NCI-H2171 (cell line): ENCODE results near the gene ARL8A.

Experiments
- DNase-seq: peaks from one replicate; lab custom pipeline; 2025; lab: John Stamatoyannopoulos, UW

ARL8A gene

DNA sequence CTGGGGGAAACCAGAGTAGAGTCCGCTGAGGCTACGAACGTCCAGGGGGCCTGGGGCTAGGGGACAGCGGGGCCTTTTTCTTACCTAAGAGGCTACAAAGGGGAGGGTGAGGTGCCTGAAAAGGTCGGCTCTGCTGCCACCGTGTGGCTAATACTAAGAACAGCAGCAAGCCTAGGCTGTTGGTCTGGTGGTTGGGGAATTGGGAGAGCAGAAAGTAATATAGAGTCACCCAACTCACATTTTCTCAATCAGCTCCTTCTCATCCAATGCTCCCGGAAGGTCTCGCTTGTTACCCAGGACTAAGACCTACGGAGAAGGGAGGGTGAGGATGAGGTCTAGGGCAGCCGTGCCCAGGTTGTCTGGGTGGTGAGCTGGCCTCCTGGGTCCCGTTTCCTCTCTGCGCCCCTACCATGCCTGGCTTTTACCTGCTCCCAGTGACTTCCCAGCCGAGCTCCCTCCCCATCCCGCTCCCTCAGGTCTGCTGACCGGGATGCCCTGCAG lies 9.3 kb downstream of the ARL8A start:
- peak; percentile 30 for DNase-seq

DNA sequence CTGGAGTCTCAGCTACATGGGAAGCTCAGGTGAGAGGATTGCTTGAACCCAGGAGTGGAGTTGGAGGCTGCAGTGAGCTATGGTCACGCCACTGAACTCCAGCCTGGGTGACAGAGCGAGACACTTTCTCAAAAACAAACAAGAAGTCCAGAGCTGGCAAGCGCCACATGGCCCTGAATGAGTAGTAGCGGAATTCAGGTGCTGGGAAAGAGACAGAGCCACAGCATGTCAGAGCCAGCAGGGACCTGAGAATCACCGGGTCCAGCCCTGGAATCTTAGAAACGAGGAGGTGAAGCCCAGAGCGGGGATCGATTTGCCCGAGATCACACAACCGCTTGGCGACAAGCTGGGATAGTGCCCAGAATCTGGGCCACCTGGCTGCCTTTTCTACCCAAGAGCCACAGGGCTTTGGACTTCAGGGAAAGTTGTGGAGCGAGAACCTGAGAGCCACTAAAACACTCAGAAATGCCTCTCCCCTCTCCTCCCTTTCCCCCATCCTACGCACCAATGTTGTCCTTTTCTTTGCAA lies 9.8 kb downstream of the ARL8A start:
- no peak for DNase-seq

DNA sequence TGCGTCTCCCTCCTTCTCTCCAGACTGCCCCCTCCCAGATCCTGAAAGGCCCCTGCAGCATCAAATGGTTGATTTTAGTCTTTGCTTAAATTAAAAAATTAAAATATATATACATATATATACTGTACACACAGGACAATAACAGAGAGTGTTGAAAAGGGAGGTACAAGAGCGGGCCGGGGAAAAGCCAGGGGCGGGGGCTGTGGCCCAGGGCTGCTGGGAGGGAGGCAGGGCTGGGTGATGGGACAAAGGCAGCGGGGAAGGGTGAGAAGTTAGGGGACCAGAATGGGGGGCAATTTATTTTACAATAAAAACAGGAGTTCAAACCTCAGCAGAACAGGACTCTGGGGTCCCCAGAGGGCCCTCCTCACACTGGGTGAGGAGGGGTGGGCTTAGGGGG lies 10.5 kb downstream of the ARL8A start:
- DNase-seq: no peak

DNA sequence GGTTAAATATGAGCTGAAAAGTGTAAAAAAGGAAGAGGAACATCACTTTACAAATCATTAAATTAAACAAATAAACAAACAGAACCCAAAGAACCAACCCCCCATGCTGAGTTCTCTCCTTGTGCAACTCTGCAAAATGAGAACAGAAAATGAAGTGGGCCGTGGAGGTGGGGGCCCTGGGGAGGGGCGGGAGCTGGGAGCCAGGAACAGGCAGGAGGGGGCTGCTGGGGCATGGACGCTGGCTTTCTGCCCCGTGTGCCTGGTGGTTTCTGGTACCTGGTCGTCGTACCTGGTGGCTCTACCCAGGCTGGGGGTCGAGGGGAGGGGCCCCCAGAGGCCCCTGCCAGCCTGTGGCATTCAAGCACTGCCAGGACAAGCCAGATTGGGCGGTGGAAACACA lies 11.0 kb downstream of the ARL8A start:
- DNase-seq: no peak

DNA sequence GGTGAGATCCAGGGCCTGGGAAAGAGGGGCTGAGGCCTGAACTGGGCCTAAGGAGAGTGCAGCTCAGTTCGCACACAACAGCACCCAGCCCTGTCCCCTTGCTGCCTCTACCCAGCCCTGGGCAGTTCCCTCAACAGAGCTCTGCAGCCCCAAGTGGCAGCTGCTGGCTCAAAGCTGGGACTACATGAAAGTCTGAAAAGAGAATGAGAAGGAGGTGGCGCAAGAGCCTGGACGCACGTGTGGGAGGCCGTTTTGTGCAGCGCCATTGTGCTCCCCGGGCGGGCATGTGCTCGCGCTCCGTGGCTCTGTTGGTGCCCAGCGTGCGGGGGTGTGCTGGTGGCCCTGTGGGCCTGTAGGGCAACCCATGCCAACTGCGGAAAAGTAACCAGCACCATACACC lies 11.5 kb downstream of the ARL8A start:
- DNase-seq: no peak

DNA sequence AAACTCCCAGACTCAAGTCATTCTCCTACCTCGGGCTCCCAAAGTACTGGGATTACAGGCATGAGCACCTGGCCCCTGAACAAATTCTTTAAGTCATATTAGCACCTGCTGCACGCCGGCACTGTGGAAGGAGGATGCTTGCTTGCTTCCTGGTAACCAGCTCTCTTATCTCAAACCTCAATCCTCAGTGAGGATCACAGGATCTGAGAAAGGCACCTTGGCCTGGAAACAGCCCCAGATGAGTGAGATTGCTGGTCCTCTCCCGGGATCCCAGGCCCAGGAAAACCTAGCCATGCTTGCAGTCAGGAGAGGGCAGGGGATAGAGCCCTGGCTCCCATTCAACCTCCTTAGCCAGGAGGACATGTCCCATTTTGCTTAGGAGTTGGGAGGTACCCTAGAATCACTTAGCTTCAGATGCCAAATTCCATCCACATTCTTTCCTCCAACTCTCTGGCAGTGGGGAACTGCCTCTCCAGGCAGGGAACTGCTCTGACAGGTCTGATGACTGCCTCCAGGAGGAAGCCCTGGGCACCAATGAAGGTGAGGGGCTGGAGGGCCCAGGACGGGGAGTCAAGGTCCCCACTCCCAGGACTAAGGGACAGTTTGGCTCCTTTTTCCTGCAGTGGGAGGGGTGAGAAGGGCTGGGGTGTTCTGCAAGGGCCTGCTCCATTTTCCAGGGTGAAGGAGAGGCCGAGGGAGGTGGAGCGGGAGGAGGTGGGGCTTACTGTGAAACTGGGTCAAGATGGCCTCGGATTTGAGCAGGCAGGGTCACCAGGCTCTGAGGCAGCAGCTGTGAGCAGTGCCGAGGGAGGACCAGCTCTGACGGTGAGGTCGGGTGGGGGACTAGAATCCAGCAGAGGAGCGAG lies 12.3 kb downstream of the ARL8A start:
- DNase-seq: no peak

DNA sequence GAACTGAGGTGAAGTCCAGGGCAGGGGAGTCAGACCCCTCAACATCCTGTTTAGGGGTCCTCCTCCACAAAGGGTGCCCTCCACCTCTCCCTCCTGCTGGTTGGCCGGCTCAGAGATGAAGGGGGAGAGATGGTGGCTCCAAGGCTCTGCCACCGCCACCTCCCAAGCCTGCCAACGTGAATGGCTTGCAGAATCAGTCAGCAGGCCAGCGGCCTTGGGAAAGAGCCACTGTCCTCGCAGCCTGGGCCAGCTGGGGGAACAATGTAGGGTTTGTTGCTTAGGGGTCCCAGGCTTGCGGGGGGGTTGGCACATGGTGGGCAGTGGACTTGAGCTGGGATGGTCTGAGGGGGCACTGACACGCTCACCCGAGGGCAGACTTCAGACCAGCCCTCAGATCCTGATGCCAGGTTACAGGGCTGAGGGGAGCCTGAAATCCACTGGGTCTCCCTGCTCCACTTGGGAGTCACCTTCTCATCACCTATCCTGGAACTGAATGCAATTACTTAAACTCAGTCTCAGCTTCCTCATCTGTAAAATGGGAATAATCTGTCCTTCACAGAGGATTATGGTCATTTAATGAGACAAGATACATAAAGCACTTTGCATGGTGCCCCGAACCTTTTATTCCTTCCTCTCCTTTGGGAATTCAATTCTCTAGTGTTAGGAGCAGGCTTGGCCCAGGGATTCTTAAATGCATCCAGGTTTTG lies 13.6 kb downstream of the ARL8A start:
- DNase-seq: no peak

DNA sequence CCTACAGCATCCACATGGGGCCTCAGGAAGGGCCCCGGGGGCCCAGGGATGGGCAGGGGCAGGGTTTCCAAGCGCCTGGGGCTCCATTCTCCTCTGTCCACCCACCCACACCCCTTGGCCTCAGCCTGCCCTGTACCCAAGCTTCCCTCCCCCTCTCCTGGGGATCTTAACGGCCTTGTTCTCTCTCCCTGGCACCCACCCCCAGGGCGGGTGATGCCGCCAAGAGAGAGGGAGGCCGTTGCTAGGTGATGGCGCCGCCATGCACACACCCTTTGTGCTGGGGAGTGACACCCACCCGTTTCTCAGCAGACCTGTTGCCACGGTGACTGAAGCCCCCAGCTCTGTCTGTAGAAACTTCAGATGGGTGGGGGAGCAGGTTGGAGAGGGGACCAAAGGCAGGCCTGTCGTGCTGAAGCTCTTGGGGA lies 14.2 kb downstream of the ARL8A start:
- no peak for DNase-seq

DNA sequence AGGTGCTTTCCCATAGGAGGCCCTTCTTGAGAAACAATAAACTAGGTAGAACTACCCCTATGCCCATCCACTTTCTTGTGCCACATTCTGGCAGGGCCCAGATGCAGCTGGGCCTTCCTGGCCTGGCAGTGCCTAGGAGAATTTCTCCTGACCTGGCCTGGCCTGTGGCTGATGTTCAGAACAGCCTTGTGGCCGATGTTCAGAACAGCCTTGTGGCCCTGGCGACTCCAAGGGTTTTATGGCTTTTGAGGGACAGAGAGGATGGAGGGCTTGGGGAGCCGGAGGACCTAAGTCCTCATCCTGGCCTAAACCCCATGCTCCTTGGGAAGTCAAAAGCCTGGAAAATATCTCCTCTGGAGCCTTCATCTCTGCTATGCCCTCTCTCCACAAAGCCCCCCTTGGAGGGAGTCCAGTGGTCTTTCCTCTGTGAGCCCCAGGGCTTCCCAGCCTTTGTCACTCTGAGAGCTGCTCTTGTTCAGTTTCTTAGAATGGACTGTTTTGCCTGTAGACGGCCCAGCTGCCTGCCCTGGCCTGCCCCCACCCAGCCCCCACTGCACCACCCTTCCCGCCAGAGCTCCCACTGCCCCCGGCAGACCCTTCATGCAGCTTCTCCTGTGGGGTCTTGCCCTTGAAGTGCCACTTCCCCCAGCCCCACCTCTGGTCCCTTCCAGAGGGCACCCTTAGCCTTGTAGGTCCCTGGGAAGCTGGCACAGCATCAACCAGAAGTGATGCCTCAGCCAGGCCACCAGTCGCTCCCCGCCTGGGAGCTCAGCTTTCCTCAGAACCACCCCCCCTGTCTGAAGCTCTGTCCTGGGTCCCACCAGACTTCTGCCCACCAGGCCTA lies 14.9 kb downstream of the ARL8A start:
- no peak for DNase-seq

DNA sequence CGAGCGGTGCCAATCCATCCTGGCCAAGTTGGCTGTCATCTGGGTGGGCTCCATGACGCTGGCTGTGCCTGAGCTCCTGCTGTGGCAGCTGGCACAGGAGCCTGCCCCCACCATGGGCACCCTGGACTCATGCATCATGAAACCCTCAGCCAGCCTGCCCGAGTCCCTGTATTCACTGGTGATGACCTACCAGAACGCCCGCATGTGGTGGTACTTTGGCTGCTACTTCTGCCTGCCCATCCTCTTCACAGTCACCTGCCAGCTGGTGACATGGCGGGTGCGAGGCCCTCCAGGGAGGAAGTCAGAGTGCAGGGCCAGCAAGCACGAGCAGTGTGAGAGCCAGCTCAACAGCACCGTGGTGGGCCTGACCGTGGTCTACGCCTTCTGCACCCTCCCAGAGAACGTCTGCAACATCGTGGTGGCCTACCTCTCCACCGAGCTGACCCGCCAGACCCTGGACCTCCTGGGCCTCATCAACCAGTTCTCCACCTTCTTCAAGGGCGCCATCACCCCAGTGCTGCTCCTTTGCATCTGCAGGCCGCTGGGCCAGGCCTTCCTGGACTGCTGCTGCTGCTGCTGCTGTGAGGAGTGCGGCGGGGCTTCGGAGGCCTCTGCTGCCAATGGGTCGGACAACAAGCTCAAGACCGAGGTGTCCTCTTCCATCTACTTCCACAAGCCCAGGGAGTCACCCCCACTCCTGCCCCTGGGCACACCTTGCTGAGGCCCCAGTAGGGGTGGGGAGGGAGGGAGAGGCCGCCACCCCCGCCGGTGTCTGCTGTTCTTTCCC lies 16.5 kb downstream of the ARL8A start:
- no peak for DNase-seq

DNA sequence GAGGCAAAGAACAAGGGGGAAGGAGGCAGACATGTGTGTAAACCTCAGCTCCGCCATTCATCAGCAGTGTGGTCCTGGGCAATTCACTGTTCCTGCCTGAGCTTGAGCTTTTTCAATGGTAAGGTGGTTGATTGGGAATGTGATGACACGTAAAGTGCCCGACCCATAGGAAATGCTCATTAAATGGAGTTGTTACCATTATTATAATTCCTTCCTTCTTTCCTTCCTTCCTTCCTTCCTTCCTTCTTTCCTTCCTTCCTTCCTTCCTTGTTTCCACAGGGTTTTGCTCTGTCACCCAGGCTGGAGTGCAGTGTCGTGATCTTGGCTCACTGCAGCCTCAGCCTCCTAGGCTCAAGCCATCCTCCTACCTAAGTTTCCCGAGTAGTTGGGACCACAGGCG lies 17.5 kb downstream of the ARL8A start:
- no peak for DNase-seq

DNA sequence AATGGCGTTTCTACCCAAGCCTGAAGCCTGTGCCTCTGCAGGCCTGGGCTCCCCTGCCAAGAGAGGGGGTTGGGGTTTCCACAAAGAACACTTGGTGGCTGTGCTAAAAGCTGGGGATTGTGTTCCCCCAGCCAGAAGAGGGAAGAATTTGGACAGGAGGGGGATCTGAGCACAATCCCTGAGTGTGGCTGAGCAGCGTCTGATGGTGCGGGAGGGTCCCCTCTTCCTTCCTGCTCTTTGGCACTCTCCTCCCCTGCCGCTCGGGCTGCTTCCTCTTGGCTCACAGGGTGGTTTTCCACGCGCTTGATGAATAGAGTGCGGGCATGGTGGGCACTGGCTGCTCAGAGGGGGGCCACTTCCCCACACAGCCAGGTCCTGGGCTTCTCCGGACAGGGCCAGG lies 18.1 kb downstream of the ARL8A start:
- DNase-seq: no peak

DNA sequence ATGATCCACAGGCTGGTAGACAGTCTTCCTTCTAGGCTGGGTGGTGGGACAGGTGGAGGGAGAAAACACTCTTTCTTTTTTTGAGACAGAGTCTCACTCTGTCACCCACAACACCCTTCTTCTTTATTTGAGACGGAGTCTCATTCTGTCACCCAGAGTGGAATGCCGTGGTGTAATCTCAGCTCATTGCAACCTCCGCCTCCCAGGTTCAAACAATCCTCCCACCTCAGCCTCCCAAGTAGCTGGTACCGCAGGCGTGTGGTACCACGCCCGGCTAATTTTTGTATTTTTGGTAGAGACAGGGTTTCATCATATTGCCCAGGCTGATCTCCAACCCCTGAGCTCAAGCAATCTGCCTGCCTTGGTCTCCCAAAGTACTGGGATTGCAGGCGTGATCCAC lies 18.9 kb downstream of the ARL8A start:
- DNase-seq: no peak

DNA sequence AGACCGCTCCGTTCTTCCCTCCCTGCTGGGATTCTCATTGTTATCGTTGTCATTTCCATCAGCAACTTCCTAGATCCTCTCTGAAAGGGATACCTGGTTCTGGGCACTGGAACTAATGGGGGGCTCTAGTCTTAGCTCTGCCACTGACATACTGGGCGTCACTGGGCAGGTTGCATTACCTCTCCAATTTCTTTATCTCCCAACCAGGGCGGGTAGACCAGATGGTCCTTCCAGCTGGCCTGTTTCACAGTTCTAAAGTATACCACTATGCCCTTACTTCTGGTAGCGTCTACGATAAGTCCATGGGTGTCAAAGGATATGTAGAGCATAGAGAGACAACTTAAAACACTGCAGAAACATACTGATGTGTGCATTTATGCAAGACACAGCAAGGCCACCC lies 20.4 kb downstream of the ARL8A start:
- peak; percentile 39 for DNase-seq

DNA sequence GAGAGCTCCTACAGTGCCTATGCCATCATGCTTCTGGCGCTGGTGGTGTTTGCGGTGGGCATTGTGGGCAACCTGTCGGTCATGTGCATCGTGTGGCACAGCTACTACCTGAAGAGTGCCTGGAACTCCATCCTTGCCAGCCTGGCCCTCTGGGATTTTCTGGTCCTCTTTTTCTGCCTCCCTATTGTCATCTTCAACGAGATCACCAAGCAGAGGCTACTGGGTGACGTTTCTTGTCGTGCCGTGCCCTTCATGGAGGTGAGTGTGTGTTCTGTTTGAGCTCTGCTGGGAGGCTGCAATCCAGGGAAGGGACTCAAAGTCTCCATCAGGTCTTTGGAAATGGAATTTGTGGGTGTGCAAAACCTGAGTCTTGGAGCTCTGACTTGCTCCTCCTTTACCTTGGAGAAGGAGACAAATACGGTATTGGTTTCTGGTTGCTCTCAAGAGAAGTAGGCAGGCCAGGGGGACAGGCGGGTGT lies 21.2 kb downstream of the ARL8A start:
- no peak for DNase-seq

DNA sequence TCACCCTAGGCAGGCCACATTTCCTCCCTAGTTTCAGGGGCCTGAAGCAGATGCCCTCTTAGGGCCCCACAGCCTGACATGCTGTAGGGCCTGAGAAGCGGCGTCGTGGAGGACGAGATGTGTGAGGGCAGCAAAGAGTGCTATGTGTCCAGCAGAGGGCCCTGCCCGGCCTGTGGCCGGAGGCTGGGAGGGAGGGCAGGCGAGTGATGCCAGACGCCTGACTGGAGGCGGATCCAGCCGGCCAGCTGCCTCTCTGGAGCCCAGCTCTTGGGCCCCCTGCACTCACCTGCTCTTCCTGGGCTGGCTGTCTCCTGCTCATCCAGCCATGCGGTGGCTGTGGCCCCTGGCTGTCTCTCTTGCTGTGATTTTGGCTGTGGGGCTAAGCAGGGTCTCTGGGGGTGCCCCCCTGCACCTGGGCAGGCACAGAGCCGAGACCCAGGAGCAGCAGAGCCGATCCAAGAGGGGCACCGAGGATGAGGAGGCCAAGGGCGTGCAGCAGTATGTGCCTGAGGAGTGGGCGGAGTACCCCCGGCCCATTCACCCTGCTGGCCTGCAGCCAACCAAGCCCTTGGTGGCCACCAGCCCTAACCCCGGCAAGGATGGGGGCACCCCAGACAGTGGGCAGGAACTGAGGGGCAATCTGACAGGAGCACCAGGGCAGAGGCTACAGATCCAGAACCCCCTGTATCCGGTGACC lies 21.8 kb downstream of the ARL8A start, which contains the start of gene GPR37L1:
TSS of gene GPR37L1 (plus strand) at position 279 of the 697 bp plus-strand sequence. CDS start at position 326, 47 bp downstream.
- no peak for DNase-seq

DNA sequence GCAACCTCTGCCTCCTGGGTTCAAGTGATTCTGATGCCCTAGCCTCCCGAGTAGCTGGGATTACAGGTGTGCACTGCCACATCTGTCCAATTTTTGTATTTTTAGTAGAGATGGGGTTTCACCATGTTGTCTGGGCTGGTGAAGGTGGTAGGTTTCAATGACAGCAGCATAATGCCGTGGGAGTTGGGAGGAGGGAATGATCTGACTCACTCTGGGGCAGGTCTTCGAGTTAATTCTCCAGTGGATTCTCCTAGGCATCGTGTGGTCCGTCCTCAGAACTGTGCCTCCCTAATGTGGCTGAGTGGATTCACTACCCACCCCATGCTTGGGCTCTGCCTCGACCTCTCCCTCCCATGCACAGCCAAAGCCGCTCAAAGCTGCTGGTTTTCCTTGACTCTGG lies 23.5 kb downstream of the ARL8A start:
- DNase-seq: no peak

DNA sequence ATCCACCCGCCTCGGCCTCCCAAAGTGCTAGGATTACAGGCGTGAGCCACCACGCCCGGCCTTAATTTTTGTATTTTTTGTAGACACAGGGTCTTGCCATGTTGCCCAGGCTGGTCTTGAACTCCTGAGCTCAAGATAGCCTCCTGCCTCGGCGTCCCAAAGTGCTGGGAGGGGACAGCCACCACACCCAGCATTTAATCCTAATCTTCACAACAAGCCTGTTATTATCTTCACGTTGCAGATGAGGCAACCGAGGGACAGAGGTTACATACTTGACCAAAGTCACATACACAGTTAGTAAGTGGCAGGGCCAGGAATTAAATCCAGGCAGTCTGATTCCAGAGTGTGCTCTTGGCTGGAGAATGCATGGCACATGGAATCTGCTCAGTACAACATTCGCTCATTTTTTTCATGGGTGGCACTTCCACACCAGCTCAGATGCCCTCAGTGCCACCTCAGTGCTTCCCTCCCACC lies 26.6 kb downstream of the ARL8A start:
- DNase-seq: no peak

DNA sequence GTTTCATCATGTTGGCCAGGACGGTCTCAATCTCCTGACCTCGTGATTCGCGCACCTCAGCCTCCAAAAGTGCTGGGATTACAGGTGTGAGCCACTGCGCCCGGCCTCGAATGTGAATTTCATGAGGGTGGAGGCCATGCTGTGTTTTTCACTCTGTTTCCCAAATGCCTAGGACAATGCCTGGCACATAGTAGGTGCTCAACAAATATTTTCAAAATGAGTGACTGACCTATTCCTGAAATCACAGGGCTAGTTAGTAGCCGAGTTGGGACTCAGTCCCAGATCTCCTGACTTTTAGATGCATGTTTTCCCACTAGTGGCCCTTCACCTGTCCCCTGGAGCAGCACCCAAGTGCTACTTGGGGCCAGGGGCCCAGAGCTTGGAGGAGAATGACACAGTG lies 28.2 kb downstream of the ARL8A start:
- DNase-seq: no peak

DNA sequence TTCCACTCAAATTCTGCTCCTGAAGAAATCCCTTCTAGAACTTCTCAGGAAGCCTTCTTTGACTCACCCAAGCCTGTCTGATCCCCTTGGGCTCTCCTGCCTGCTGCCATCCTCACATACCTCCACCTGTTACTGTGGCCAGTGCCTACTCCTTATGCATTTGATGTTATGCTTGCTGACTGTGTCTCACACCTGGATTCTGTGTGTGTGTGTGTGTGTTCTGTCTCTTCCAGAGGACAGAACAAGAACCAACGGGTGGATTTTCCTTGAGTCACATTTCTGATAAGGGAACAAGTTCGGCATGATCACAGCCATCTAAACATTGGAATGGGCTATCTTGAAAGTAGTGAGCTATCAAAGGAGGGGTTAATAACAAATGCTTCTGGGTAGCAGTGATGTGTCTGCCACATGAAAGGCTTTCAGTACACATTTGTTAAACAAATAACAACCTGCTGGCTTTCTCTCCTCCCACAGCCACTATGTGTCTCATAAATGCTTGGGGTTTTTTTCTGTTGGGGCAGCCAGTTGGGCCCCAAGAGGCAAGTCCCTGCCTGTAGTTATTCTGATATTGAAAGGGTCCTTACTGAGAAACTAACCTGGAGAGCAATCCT lies 30.7 kb downstream of the ARL8A start:
- DNase-seq: no peak
